ENCODE measurements around the gene CACNA1B. TPM values are rescaled to one million over a fixed set of nuclear protein-coding genes. Genes with fewer than 3 reads are reported as not detected.

CACNA1B gene
- total and polyA plus RNA-seq, 2 of the 13 experiments (the other 11 are each of a cell fraction or from before 2014, with no cell fraction given), result under 0.01 to 0.04 TPM

DNA sequence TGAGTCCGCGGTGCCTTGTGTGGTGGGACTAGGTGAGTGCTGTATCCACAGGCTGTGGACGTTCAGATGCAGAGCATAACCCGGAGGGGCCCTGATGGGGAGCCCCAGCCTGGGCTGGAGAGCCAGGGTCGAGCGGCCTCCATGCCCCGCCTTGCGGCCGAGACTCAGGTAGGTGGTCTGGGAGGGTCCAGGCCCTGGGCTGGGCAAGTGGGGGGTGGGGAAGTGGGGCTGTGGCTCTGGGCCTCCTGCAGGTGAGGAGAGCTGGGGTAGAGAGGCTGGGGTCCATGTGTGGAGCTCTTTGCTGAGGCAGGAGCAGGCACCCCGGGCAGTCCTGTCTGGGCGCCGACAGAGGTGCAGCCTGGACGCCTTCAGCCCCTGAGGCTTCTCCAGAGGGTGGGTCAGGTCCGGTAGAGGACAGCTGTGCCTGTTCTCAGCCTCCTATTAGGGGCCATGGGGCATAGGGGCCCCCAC lies 241.1 kb downstream of the CACNA1B start (continued):
- TF ChIP-seq, protein P1, sequence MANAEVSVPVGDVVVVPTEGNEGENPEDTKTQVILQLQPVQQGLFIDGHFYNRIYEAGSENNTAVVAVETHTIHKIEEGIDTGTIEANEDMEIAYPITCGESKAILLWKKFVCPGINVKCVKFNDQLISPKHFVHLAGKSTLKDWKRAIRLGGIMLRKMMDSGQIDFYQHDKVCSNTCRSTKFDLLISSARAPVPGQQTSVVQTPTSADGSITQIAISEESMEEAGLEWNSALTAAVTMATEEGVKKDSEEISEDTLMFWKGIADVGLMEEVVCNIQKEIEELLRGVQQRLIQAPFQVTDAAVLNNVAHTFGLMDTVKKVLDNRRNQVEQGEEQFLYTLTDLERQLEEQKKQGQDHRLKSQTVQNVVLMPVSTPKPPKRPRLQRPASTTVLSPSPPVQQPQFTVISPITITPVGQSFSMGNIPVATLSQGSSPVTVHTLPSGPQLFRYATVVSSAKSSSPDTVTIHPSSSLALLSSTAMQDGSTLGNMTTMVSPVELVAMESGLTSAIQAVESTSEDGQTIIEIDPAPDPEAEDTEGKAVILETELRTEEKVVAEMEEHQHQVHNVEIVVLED (CRISPR knock-in tag; IDR thresholded peaks at IDR 0.05; ENCODE audit: borderline replicate concordance), result no peak
- no peak for TF ChIP-seq FOSL1 (CRISPR knock-in tag; IDR thresholded peaks at IDR 0.05; ENCODE audit: borderline replicate concordance)
- no peak for TF ChIP-seq ZBTB8A (CRISPR knock-in tag; IDR thresholded peaks at IDR 0.05; ENCODE audit: borderline replicate concordance, low read depth)

DNA sequence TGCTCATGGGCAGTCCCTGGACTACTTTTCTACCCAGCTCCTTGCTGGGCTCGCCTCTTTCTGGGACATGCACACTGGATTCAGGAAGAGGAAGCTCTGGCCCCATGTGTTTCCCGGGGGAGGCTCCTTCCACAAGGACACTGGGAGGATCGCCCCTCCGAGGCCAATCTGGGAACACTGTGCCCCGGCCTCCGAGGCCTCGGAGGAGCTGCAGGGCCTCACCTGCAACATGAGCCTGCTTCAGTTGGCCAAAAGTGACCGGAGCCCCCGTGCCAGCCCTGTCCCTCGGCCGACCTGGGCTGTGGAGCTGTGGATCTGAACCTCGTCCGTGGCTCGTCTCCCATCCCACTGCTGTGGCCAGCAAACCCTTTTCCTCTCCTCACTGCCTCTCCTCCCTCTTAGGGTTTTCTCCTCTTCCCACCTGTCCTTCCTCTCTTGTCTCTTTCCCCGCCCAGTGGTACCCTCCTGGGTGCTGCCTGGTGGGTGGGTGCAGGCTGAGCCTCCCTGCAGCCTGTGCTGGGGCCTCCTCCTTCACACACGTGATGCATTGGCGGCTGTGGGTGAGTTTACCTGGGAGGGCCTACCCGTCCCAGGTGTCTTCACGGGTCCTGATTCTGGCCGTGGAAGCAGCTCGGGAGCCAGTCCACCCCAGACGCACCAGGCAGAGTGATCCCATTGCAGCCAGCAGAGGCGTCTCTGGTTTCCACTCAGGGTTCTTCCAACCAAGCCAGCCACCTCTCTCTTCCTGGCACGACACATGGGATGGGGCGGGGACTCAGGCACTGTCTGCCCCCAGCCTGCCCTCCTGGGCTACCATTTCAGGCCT lies 241.8 kb downstream of the CACNA1B start:
- DNase-seq (ENCODE audit: low spot score), result no peak
- Histone ChIP-seq H3K27me3 (ENCODE audit: control insufficient read depth in 1 of 2, insufficient read depth in 2 of 2, low read length in 2 of 2) (peaks cover 6 to 70% of the 10 kb centered on the region in 2 experiments; a peak in 3 of 5 replicates), H2AFZ (ENCODE audit: low read length) (no peak overlapping the region), H3K4me3 (replicated peaks in 1 of 3; ENCODE audit: insufficient read depth in 1 of 3, low read depth in 2 of 3, low read length in 3 of 3) (no peak overlapping the region), H3K9me3 (ENCODE audit: low read length) (no peaks in the 10 kb centered on the region), H4K20me1 (ENCODE audit: insufficient read depth, low read length) (0 out of 2 replicates have a peak, but pooled peaks cover 2% of the 10 kb centered on the region), H3K27ac (ENCODE audit: extremely low read length, insufficient read depth, low read length) (no peak overlapping the region), H3K4me1 (ENCODE audit: insufficient read depth, low read length) (no peaks in the 10 kb centered on the region), H3K9ac (ENCODE audit: insufficient read depth, low read depth, low read length) (no peak overlapping the region), H3K4me2 (ENCODE audit: low read depth, low read length) (no peak overlapping the region), H3K79me2 (ENCODE audit: insufficient read depth, low read length) (no peaks in the 10 kb centered on the region), H3K36me3 (replicated peaks in 1 of 2; ENCODE audit: control insufficient read depth in 1 of 2, insufficient read depth in 2 of 2, low read length in 2 of 2) (no peaks in the 10 kb centered on the region)
- no peak for ATAC-seq
- no peak for FAIRE-seq
- intact Hi-C loops (cut with micrococcal nuclease; ENCODE audit: unreplicated experiment), result no loop called here
- no TSS peak for BruUV-seq (replicated peaks)
- 26% methylated on average over 16 of the region's 25 CpGs for WGBS (ENCODE audit: low lambda C conversion rate)
- TF ChIP-seq RFX1 (IDR thresholded peaks at IDR 0.05) (no peak), MIER2 (CRISPR knock-in tag; IDR thresholded peaks at IDR 0.05) (no peak), ZNF547 (CRISPR knock-in tag; IDR thresholded peaks at IDR 0.05) (no peak), ZC3H13 (CRISPR knock-in tag; IDR thresholded peaks at IDR 0.05) (no peak), KLF15 (CRISPR knock-in tag; IDR thresholded peaks at IDR 0.05; ENCODE audit: borderline replicate concordance) (no peak)
- ChIA-PET CTCF (ENCODE audit: low intra/inter-chr PET ratio, low total read pairs) (no interaction called here), POLR2A (no interaction called here)
- in situ Hi-C loops (cut with HindIII; ENCODE audit: extremely low pct_ligation_motif_present, low pct_unique_long_range_greater_than_20kb), result no loop called here

Data from HepG2 (cell line).